Endodermal cell (in vitro differentiated cells): ENCODE measurements around the gene PDX1. TPM values are rescaled to one million over a fixed set of nuclear protein-coding genes. Genes with fewer than 3 reads are reported as not detected.
A peak's percentile ranks its signal among the peaks of the same experiment; 100 is the strongest.

Source experiments
- DNase-seq: peaks from one replicate; pipeline ENCODE4 v3.0.0-alpha.2; 2017
- H3K27ac ChIP-seq: 2 replicates; pipeline ENCODE4 v1.5.1; 2013; ENCODE audit warnings: mild to moderate bottlenecking, low read depth, low read length, moderate library complexity
- H3K27me3 ChIP-seq: 2 replicates; pipeline ENCODE4 v1.6.1; 2013; ENCODE audit warnings: mild to moderate bottlenecking, low read length, moderate library complexity; ENCODE audit not compliant: insufficient read depth, control insufficient read depth, poor library complexity, severe bottlenecking
- H3K36me3 ChIP-seq: 2 replicates; pipeline ENCODE4 v1.7.0; 2013; ENCODE audit warnings: mild to moderate bottlenecking, low read length, moderate library complexity; ENCODE audit not compliant: control insufficient read depth, insufficient read depth
- H3K4me1 ChIP-seq: one replicate; pipeline ENCODE4 v1.7.0; 2013; ENCODE audit warnings: low read length; ENCODE audit not compliant: control insufficient read depth, insufficient read depth
- H3K4me3 ChIP-seq: 2 replicates; pipeline ENCODE4 v1.5.1; 2013; ENCODE audit warnings: mild to moderate bottlenecking, low read length, moderate library complexity
- H3K9ac ChIP-seq: 2 replicates; pipeline ENCODE4 v1.6.1; 2013; ENCODE audit warnings: mild to moderate bottlenecking, low read length, moderate library complexity; ENCODE audit not compliant: poor library complexity, severe bottlenecking; ENCODE audit errors: extremely low read depth
- H3K9me3 ChIP-seq: 2 replicates; pipeline ENCODE4 v1.6.1; 2013; ENCODE audit warnings: mild to moderate bottlenecking, low read length, moderate library complexity; ENCODE audit not compliant: control insufficient read depth
- H3K27ac Mint-ChIP-seq: 2 replicates; pipeline ENCODE4 v1.8.0; 2020; ENCODE audit warnings: mixed read lengths
- H3K27me3 Mint-ChIP-seq: 2 replicates; pipeline ENCODE4 v1.8.0; 2021; ENCODE audit warnings: mild to moderate bottlenecking, mixed read lengths; ENCODE audit not compliant: insufficient read depth
- H3K36me3 Mint-ChIP-seq: 2 replicates; pipeline ENCODE4 v1.8.0; 2020; ENCODE audit warnings: low read depth, mixed read lengths
- H3K4me1 Mint-ChIP-seq: 2 replicates; pipeline ENCODE4 v1.8.0; 2020; ENCODE audit warnings: mixed read lengths
- H3K4me3 Mint-ChIP-seq: 2 replicates; pipeline ENCODE4 v1.8.0; 2020; ENCODE audit warnings: mild to moderate bottlenecking, moderate library complexity, mixed read lengths
- H3K9me3 Mint-ChIP-seq: 2 replicates; pipeline ENCODE4 v1.8.0; 2020; ENCODE audit warnings: mild to moderate bottlenecking, mixed read lengths
- CTCF ChIP-seq: fragments of 200-600 bp; sonication (generic); conservative IDR thresholded peaks from 2 replicates; pipeline ENCODE4 v1.5.0; 2021; ENCODE audit warnings: antibody characterized with exemption, mild to moderate bottlenecking
- WGBS, 2 experiments: methylation state at CpG; one replicate each; pipeline versions ENCODE4 v1.1.5 to v1.1.7; 2013; ENCODE audit warnings: missing lambda C conversion rate in 2 of 2, mixed read lengths in 1 of 2; ENCODE audit not compliant: insufficient coverage in 1 of 2, insufficient read length in 1 of 2; 5-methylcytosine and 5-hydroxymethylcytosine counted together
- total RNA-seq, 2 donors: library from RNA; stranded (reverse); fragmentation: NEBNext Ultra II Directional in 1 of 2; extraction: Animal tissue kit (Norgen Biotek cat#: 25700) in 1 of 2; gene quantifications; 2 replicates in 1 of 2; 3 replicates in 1 of 2; pipeline ENCODE4 v1.2.1, GENCODE V29; 2021

The PDX1 gene
- total RNA-seq, 2 donors from 2014 or later, result not detected

GRCh38 chr13:27952876-27953675, 33.3 kb downstream of the PDX1 start:
- 23 to 26% methylated on average over 20 to 30 of the region's 30 CpGs for WGBS, 2 experiments
- no peak for TF ChIP-seq CTCF
- H3K4me3 ChIP-seq, result peak overlapping the region; percentile 53
- no peak overlapping the region for H3K9ac ChIP-seq
- Mint-ChIP-seq H3K4me3 (peak overlapping the region; percentile 49), H3K4me1 (peaks cover 6% of the 10 kb centered on the region), H3K27ac (no peak overlapping the region), H3K36me3 (no peaks in the 10 kb centered on the region), H3K27me3 (peaks cover 95% of the 10 kb centered on the region), H3K9me3 (no peaks in the 10 kb centered on the region)
- H3K36me3 ChIP-seq, result no peaks in the 10 kb centered on the region
- H3K27ac ChIP-seq, result no peak overlapping the region
- DNase-seq, result peak; percentile 50
- peaks cover 8% of the 10 kb centered on the region for H3K9me3 ChIP-seq
- H3K27me3 ChIP-seq, result peaks cover 97% of the 10 kb centered on the region
- H3K4me1 ChIP-seq, result no peaks in the 10 kb centered on the region

- DNase-seq, result peak; percentile 97
- peaks cover 96% of the 10 kb centered on the region for H3K27me3 Mint-ChIP-seq
- peaks cover 100% of the 10 kb centered on the region for H3K27me3 ChIP-seq
- peak overlapping the region; percentile 49 for H3K4me3 Mint-ChIP-seq
- 1 to 3% methylated on average over 10 to 71 of the region's 71 CpGs for WGBS, 2 experiments
- peaks cover 6% of the 10 kb centered on the region for H3K4me1 Mint-ChIP-seq
- H3K9me3 ChIP-seq, result peaks cover 8% of the 10 kb centered on the region
- H3K4me1 ChIP-seq, result no peaks in the 10 kb centered on the region
- H3K27ac ChIP-seq, result no peak overlapping the region
- TF ChIP-seq CTCF, result peak; percentile 99
- H3K36me3 ChIP-seq, result no peaks in the 10 kb centered on the region
- H3K9me3 Mint-ChIP-seq, result no peaks in the 10 kb centered on the region
- H3K36me3 Mint-ChIP-seq, result no peaks in the 10 kb centered on the region
- H3K4me3 ChIP-seq, result peak overlapping the region; percentile 53
- H3K27ac Mint-ChIP-seq, result no peak overlapping the region
- no peak overlapping the region for H3K9ac ChIP-seq
Observed at GRCh38 chr13:27953676-27954405, 34.0 kb downstream of the PDX1 start.

GRCh38 chr13:27954406-27954851, 34.6 kb downstream of the PDX1 start:
- peak; percentile 79 for DNase-seq
- Mint-ChIP-seq H3K9me3 (no peaks in the 10 kb centered on the region), H3K4me3 (peak overlapping the region; percentile 49), H3K27me3 (peaks cover 96% of the 10 kb centered on the region), H3K4me1 (peaks cover 6% of the 10 kb centered on the region), H3K27ac (no peak overlapping the region), H3K36me3 (no peaks in the 10 kb centered on the region)
- H3K27ac ChIP-seq, result no peak overlapping the region
- TF ChIP-seq CTCF, result no peak
- H3K27me3 ChIP-seq, result peaks cover 100% of the 10 kb centered on the region
- H3K4me3 ChIP-seq, result no peak overlapping the region
- peaks cover 8% of the 10 kb centered on the region for H3K9me3 ChIP-seq
- no peaks in the 10 kb centered on the region for H3K4me1 ChIP-seq
- H3K9ac ChIP-seq, result no peak overlapping the region
- no peaks in the 10 kb centered on the region for H3K36me3 ChIP-seq
- WGBS, 2 experiments, result 0 to 1% methylated on average over 3 to 56 of the region's 56 CpGs
